ENCODE results near the gene CRISPLD2.

DNA sequence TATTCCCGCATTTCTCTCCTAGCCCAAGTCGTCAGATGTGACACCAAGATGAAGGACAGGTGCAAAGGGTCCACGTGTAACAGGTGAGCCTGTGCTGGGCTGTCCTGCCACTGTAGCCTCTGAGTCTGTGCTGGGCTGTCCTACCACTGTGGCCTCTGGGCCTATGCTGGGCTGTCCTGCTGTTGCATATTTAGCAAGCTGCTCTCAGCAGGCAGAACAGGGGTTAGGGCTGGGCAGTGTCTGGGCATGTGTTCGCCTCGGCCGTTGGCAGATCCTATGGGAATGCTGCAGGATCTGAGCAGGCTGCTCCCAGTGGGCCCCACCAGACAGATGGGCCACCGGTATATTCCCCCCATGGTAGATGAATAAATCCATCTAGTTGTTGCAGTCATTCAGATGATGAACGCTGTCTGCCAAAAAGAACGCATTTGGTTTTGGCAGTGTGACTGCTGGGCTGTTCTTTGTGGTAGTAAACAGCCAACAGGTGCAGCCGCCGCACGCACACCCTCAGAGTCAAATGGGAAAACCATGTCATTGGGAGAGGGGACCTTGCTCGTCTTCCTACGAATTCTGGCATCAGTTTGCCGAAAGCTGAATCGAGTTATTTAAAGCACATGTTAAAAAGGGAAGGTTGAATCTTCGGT, 49.2 kb downstream of the CRISPLD2 start:
- TF ChIP-seq POLR2A (IDR thresholded peaks at IDR 0.05) (no peak), CTCF (IDR thresholded peaks at IDR 0.05) (no peak), POLR2AphosphoS5 (IDR thresholded peaks at IDR 0.05) (no peak), EP300 (IDR thresholded peaks at IDR 0.05) (no peak)
